Transverse colon (tissue), 4 donors: ENCODE results near the gene JAKMIP2. TPM values are rescaled to one million over a fixed set of nuclear protein-coding genes. Genes with fewer than 3 reads are reported as not detected.

Source experiments
- DNase-seq: peaks from one replicate; pipeline ENCODE4 v3.0.0-alpha.2; 2019
- H3K27ac ChIP-seq, 4 donors: fragments of 200-600 bp; sonication (generic); 2 replicates each; pipeline ENCODE4 v1.5.1; 2016 to 2018; ENCODE audit warnings: inconsistent platforms in 4 of 4
- H3K27me3 ChIP-seq: fragments of 200-600 bp; sonication (generic); 2 replicates; pipeline ENCODE4 v1.5.1; 2017; ENCODE audit warnings: inconsistent platforms
- H3K36me3 ChIP-seq, 4 donors: fragments of 200-600 bp; sonication (generic); 2 replicates each; pipeline ENCODE4 v1.5.1; 2017 to 2019; ENCODE audit warnings: inconsistent platforms in 4 of 4
- H3K4me1 ChIP-seq, 4 donors: fragments of 200-600 bp; sonication (generic); 2 replicates each; pipeline ENCODE4 v1.5.1; 2017 to 2020; ENCODE audit warnings: inconsistent platforms in 4 of 4
- H3K4me3 ChIP-seq, 4 donors: fragments of 200-600 bp; sonication (generic); 1 replicate in 1 of 4; 2 replicates in 3 of 4; pipeline versions ENCODE4 v1.5.1 to v1.6.1; 2017 to 2019; ENCODE audit warnings: inconsistent platforms in 4 of 4
- H3K9me3 ChIP-seq, 2 donors: fragments of 200-600 bp; sonication (generic); 2 replicates each; pipeline ENCODE4 v1.5.1; 2017 to 2019; ENCODE audit warnings: inconsistent platforms in 2 of 2
- CTCF ChIP-seq, 5 experiments: fragments of 200-600 bp in 3 of 5; fragments of 450-650 bp in 2 of 5; sonication (generic) in 3 of 5; IDR thresholded peaks; 1 replicate in 2 of 5; 2 replicates in 3 of 5; pipeline ENCODE4 v1.5.1; 2016 to 2017; ENCODE audit warnings: antibody characterized with exemption in 5 of 5, inconsistent platforms in 3 of 5, mild to moderate bottlenecking in 2 of 5, moderate library complexity in 1 of 5
- EP300 ChIP-seq: sonication (generic); formaldehyde crosslinking; IDR thresholded peaks from one replicate; pipeline ENCODE4 v1.6.1; 2017; ENCODE audit warnings: antibody characterized with exemption, low read depth
- POLR2A ChIP-seq: fragments of 450-650 bp; IDR thresholded peaks from one replicate; pipeline ENCODE4 v1.6.1; 2016; ENCODE audit warnings: antibody characterized with exemption, mild to moderate bottlenecking, moderate library complexity
- POLR2AphosphoS5 ChIP-seq, 3 donors: sonication (generic); formaldehyde crosslinking; IDR thresholded peaks; one replicate each; pipeline ENCODE4 v1.6.1; 2016; ENCODE audit warnings: antibody characterized with exemption in 3 of 3
- WGBS, 2 donors: methylation state at CpG; one replicate each; pipeline ENCODE4 v1.1.5; 2018; ENCODE audit warnings: low coverage in 1 of 2; 5-methylcytosine and 5-hydroxymethylcytosine counted together
- in situ Hi-C, 4 donors: fragments of 200-750 bp; cut with MboI; loops; one replicate each; pipeline versions ENCODE4 v1.15.0 to v1.15.1; 2017; ENCODE audit warnings: low sequenced_read_pairs in 3 of 4, low pct_ligation_motif_present in 1 of 4, low pct_unique_long_range_greater_than_20kb in 1 of 4
- intact Hi-C: fragments of 100-400 bp; cut with DNase I; formaldehyde crosslinking; loops from one replicate; pipeline ENCODE4 v1.15.1; 2023; ENCODE audit warnings: low total_unique reads
- total RNA-seq, 4 donors: library from RNA; depleted of rRNA; stranded (reverse); fragments of >200 nt; gene quantifications; one replicate each; pipeline ENCODE4 v1.1.0, GENCODE V29; 2016

JAKMIP2 gene
- total RNA-seq, 4 donors from 2014 or later: 0.37 to 0.79 (median 0.40) TPM

- Histone ChIP-seq H3K36me3 (no peaks in the 10 kb centered on the region), H3K4me3 (no peak overlapping the region), H3K9me3 (no peaks in the 10 kb centered on the region), H3K27me3 (no peaks in the 10 kb centered on the region), H3K4me1 (peaks cover 0 to 5% (median 0%) of the 10 kb centered on the region in 4 donors), H3K27ac (no peak overlapping the region)
- intact Hi-C loops: no loop called here
- 86 to 96% methylated on average over 1 of the region's 1 CpG for WGBS, 2 donors
- DNase-seq: no peak
- TF ChIP-seq POLR2A: no peak
- TF ChIP-seq EP300: no peak
- TF ChIP-seq CTCF (IDR thresholded peaks at IDR 0.05): no peak
- no peak for TF ChIP-seq POLR2AphosphoS5 (IDR thresholded peaks at IDR 0.05)
- in situ Hi-C loops: no loop called here
These were observed 244.3 kb downstream of the JAKMIP2 start for GRCh38 chr5:147538236-147538635.

Other genes starting within 250 kb of the JAKMIP2 start
- gene SPINK1, start 48.9 kb upstream of the JAKMIP2 start, total RNA-seq: 100 to 1,000 TPM in 1 of 4 donors, 10 to 100 TPM in 2, not detected in 1; 22.5 to 317 (median 54.1) TPM
- not detected for gene SCGB3A2, start 96.0 kb upstream of the JAKMIP2 start, total RNA-seq
- gene C5orf46, start 123.8 kb upstream of the JAKMIP2 start, total RNA-seq: not detected